Smooth muscle cell (in vitro differentiated cells): ENCODE data around the gene CYP4F8. TPM values are rescaled to one million over a fixed set of nuclear protein-coding genes. Genes with fewer than 3 reads are reported as not detected.

ENCODE experiments used
- DNase-seq: peaks from one replicate; lab custom pipeline; 2025; ENCODE audit not compliant: unreplicated experiment; lab: John Stamatoyannopoulos, UW
- H2AFZ ChIP-seq: fragments of 200-600 bp; sonication (generic); 2 replicates; pipeline ENCODE4 v1.6.0; 2016; ENCODE audit warnings: antibody characterized with exemption, low read depth, mild to moderate bottlenecking
- H3F3A ChIP-seq: fragments of 200-600 bp; sonication (generic); 2 replicates; pipeline ENCODE4 v1.6.0; 2017; ENCODE audit warnings: antibody characterized with exemption, low read depth
- H3K27ac ChIP-seq: fragments of 200-600 bp; sonication (generic); 2 replicates; pipeline ENCODE4 v1.5.1; 2016; ENCODE audit warnings: low read depth, mild to moderate bottlenecking
- H3K27me3 ChIP-seq: fragments of 200-600 bp; sonication (generic); 2 replicates; pipeline ENCODE4 v1.6.1; 2016; ENCODE audit warnings: low read depth, mild to moderate bottlenecking
- H3K36me3 ChIP-seq: fragments of 200-600 bp; sonication (generic); 2 replicates; pipeline ENCODE4 v1.5.1; 2016; ENCODE audit warnings: low read depth
- H3K4me1 ChIP-seq: fragments of 200-600 bp; sonication (generic); 2 replicates; pipeline ENCODE4 v1.5.1; 2016; ENCODE audit warnings: low read depth
- H3K4me2 ChIP-seq: fragments of 200-600 bp; sonication (generic); 2 replicates; pipeline ENCODE4 v1.6.0; 2016; ENCODE audit warnings: mild to moderate bottlenecking
- H3K4me3 ChIP-seq: fragments of 200-600 bp; sonication (generic); 2 replicates; pipeline ENCODE4 v1.5.1; 2016; ENCODE audit warnings: mild to moderate bottlenecking
- H3K79me2 ChIP-seq: fragments of 200-600 bp; sonication (generic); 2 replicates; pipeline ENCODE4 v1.6.0; 2016; ENCODE audit warnings: low read depth, mild to moderate bottlenecking
- H3K9ac ChIP-seq: fragments of 200-600 bp; sonication (generic); 2 replicates; pipeline ENCODE4 v1.6.0; 2016; ENCODE audit warnings: low read depth
- H3K9me3 ChIP-seq: fragments of 200-600 bp; sonication (generic); replicated peaks from 2 replicates; pipeline ENCODE4 v1.5.1; 2016; ENCODE audit warnings: low read depth
- H4K20me1 ChIP-seq: fragments of 200-600 bp; sonication (generic); 2 replicates; pipeline ENCODE4 v1.6.0; 2016; ENCODE audit warnings: low read depth
- WGBS: methylation state at CpG from one replicate; pipeline ENCODE4 v1.1.7; 2016; ENCODE audit warnings: low lambda C conversion rate; 5-methylcytosine and 5-hydroxymethylcytosine counted together
- polyA plus RNA-seq: library from polyadenylated mRNA; unstranded; fragments of >200 nt; fragmentation: Nextera tagmentation; extraction: Ambion mirVana; gene quantifications from 2 replicates; pipeline ENCODE4 v1.2.1, GENCODE V29; 2016
- total RNA-seq: library from RNA; depleted of rRNA; stranded (reverse); fragments of >200 nt; gene quantifications from 2 replicates; pipeline ENCODE4 v1.2.3, GENCODE V29; 2014
- TF ChIP-seq, protein P1 (sequence below): fragments of 200-600 bp; sonication (generic); IDR thresholded peaks from 2 replicates; pipeline ENCODE4 v1.5.1; 2017; ENCODE audit warnings: borderline replicate concordance, mild to moderate bottlenecking, antibody characterized with exemption; ENCODE audit not compliant: insufficient read depth, poor library complexity, severe bottlenecking

CYP4F8 gene
- total and polyA plus RNA-seq, 2 experiments from 2014 or later = not detected

DNA sequence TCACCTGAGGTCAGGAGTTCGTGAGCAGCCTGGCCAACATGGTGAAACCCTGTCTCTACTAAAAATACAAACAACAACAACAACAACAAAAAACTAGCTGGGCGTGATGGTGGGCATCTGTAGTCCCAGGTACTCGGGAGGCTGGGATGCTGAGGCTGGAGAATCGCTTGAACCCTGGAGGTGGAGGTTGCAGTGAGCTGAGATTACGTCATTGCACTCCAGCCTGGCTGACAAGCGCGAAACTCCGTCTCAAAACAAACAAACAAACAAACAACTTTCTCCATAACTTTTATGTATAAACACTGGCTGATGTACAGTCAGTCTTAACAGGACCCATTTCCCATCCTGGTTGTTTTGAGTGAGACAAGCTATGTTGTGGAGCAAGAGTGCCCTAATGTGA lies 5.8 kb upstream of the CYP4F8 start:
- Histone ChIP-seq H3K9me3 (peaks cover 4% of the 10 kb centered on the region), H3F3A (no peaks in the 10 kb centered on the region), H3K27ac (no peak overlapping the region), H3K9ac (no peak overlapping the region), H3K4me1 (no peaks in the 10 kb centered on the region), H3K36me3 (no peaks in the 10 kb centered on the region), H3K4me2 (no peak overlapping the region), H2AFZ (no peak overlapping the region), H4K20me1 (no peaks in the 10 kb centered on the region), H3K27me3 (no peaks in the 10 kb centered on the region), H3K4me3 (no peak overlapping the region), H3K79me2 (no peaks in the 10 kb centered on the region)
- no peak for DNase-seq
- WGBS = 66% methylated on average over 8 of the region's 8 CpGs
- TF ChIP-seq, protein P1, sequence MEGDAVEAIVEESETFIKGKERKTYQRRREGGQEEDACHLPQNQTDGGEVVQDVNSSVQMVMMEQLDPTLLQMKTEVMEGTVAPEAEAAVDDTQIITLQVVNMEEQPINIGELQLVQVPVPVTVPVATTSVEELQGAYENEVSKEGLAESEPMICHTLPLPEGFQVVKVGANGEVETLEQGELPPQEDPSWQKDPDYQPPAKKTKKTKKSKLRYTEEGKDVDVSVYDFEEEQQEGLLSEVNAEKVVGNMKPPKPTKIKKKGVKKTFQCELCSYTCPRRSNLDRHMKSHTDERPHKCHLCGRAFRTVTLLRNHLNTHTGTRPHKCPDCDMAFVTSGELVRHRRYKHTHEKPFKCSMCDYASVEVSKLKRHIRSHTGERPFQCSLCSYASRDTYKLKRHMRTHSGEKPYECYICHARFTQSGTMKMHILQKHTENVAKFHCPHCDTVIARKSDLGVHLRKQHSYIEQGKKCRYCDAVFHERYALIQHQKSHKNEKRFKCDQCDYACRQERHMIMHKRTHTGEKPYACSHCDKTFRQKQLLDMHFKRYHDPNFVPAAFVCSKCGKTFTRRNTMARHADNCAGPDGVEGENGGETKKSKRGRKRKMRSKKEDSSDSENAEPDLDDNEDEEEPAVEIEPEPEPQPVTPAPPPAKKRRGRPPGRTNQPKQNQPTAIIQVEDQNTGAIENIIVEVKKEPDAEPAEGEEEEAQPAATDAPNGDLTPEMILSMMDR = no peak

DNA sequence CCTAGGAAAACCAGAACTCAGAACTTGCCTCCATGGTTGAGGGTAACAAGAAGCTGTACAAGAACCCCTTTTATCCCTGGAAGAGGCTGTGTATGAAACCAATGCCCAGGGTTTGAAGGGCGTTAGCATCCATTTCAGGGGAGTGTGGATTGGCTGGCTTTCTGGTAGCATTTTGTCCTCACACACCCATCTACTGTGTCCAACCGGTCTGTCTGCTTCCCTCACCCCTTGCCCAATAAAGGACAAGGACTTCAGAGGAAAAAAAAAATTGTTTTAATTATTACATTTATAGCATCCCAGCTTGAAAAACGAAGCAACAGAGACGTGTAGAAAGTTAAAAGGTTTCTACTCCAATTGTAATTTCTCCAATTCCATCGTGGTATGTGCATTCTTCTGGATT lies 2.7 kb upstream of the CYP4F8 start:
- Histone ChIP-seq H3K9ac (no peak overlapping the region), H3K4me1 (no peaks in the 10 kb centered on the region), H2AFZ (no peak overlapping the region), H3F3A (no peaks in the 10 kb centered on the region), H3K4me2 (no peak overlapping the region), H4K20me1 (no peaks in the 10 kb centered on the region), H3K27me3 (no peaks in the 10 kb centered on the region), H3K9me3 (no peaks in the 10 kb centered on the region), H3K4me3 (no peak overlapping the region), H3K36me3 (no peaks in the 10 kb centered on the region), H3K79me2 (no peaks in the 10 kb centered on the region), H3K27ac (no peak overlapping the region)
- TF ChIP-seq, protein P1 = no peak
- 45% methylated on average over 5 of the region's 5 CpGs for WGBS
- no peak for DNase-seq

DNA sequence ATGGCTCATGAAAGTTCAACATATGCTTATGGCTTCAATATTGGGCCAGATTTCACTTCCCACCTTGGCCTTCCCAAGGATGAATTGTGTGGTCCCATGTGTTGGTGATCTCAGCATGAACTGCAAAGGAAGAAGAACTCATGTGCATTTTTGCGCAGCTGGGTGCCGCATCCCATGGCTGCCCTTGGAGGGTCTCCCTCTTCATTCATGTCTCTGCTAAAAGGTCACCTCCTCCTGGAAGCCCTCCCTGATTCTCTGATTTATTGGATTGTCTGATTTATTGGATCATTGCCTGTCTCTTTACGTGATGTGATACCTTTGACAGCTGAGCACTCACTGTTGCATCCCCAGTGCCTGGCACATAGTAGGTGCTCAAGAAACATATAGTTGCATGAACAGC lies 1.7 kb upstream of the CYP4F8 start:
- Histone ChIP-seq H3K4me3 (no peak overlapping the region), H3K4me1 (no peaks in the 10 kb centered on the region), H3K27ac (no peak overlapping the region), H3K9ac (no peak overlapping the region), H3K79me2 (no peaks in the 10 kb centered on the region), H3K27me3 (no peaks in the 10 kb centered on the region), H3F3A (no peaks in the 10 kb centered on the region), H3K36me3 (no peaks in the 10 kb centered on the region), H3K4me2 (no peak overlapping the region), H2AFZ (no peak overlapping the region), H4K20me1 (no peaks in the 10 kb centered on the region), H3K9me3 (no peaks in the 10 kb centered on the region)
- 90% methylated on average over 3 of the region's 3 CpGs for WGBS
- no peak for DNase-seq
- TF ChIP-seq, protein P1 = no peak

DNA sequence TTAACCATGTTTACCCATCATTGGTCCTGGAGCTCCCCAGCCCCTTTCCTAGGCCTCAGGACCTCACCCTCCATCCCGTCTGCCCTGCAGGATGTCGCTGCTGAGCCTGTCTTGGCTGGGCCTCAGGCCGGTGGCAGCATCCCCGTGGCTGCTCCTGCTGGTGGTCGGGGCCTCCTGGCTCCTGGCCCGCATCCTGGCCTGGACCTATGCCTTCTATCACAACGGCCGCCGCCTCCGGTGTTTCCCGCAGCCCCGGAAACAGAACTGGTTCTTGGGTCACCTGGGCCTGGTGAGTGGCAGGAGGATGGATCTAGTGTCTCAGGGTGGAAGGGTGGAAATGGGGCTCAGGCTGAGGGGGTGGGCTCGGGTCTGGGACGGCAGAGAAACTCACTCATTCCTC lies 508 bp downstream of the CYP4F8 start:
- H3K79me2 ChIP-seq = no peaks in the 10 kb centered on the region
- no peaks in the 10 kb centered on the region for H3K9me3 ChIP-seq
- H3K36me3 ChIP-seq = no peaks in the 10 kb centered on the region
- no peak for DNase-seq
- no peak overlapping the region for H2AFZ ChIP-seq
- no peak overlapping the region for H3K4me2 ChIP-seq
- H3K4me1 ChIP-seq = no peaks in the 10 kb centered on the region
- no peak overlapping the region for H3K9ac ChIP-seq
- TF ChIP-seq, protein P1 = no peak
- H3K4me3 ChIP-seq = no peak overlapping the region
- H4K20me1 ChIP-seq = no peaks in the 10 kb centered on the region
- 74% methylated on average over 11 of the region's 14 CpGs for WGBS
- no peaks in the 10 kb centered on the region for H3K27me3 ChIP-seq
- no peaks in the 10 kb centered on the region for H3F3A ChIP-seq
- no peak overlapping the region for H3K27ac ChIP-seq
